OCI-LY3 (cell line): ENCODE results near the gene CD99L2.

Experiments
- H2AFZ ChIP-seq: fragments of 200-600, 300-600 bp; shearing (Covaris generic); 2 replicates; pipeline ENCODE4 v1.6.0; 2014; ENCODE audit warnings: antibody characterized with exemption, low read depth, low read length
- H3K27ac ChIP-seq: fragments of 200-600, 300-600 bp; sonication (generic); 2 replicates; pipeline ENCODE4 v1.5.1; 2014; ENCODE audit warnings: mild to moderate bottlenecking, low read length, moderate library complexity, mixed read lengths
- H3K27me3 ChIP-seq: fragments of 200-600, 300-600 bp; sonication (generic); 2 replicates; pipeline ENCODE4 v1.6.1; 2014; ENCODE audit warnings: low read depth, low read length, mixed read lengths
- H3K36me3 ChIP-seq: fragments of 200-600, 300-600 bp; sonication (generic); replicated peaks from 2 replicates; pipeline ENCODE3; 2014; ENCODE audit warnings: low read depth, low read length, mixed read lengths
- H3K4me1 ChIP-seq: fragments of 300-600, 200-600 bp; sonication (generic); 2 replicates; pipeline ENCODE4 v1.6.1; 2014; ENCODE audit warnings: low read length, mixed read lengths
- H3K4me2 ChIP-seq: fragments of 200-600, 300-600 bp; sonication (generic); 2 replicates; pipeline ENCODE4 v1.6.1; 2014; ENCODE audit warnings: low read length, mixed read lengths
- H3K4me3 ChIP-seq: fragments of 300-600, 200-600 bp; sonication (generic); 2 replicates; pipeline ENCODE4 v1.5.1; 2014; ENCODE audit warnings: antibody characterized with exemption, mild to moderate bottlenecking, low read length, moderate library complexity
- H3K79me2 ChIP-seq: fragments of 300-600, 200-600 bp; shearing (Covaris generic); 2 replicates; pipeline ENCODE4 v1.6.1; 2014; ENCODE audit warnings: mild to moderate bottlenecking, low read length, mixed read lengths
- H3K9ac ChIP-seq: fragments of 300-600, 200-600 bp; shearing (Covaris generic); 2 replicates; pipeline ENCODE4 v1.6.0; 2014; ENCODE audit warnings: mild to moderate bottlenecking, low read length, moderate library complexity
- H3K9me3 ChIP-seq: fragments of 200-600, 300-600 bp; shearing (Covaris generic); 2 replicates; pipeline ENCODE4 v1.6.1; 2014; ENCODE audit warnings: low read length, mixed read lengths; ENCODE audit not compliant: insufficient read depth
- H4K20me1 ChIP-seq: fragments of 200-600, 300-600 bp; sonication (generic); 2 replicates; pipeline ENCODE4 v1.6.1; 2016; ENCODE audit warnings: low read length, mixed read lengths; ENCODE audit not compliant: insufficient read depth
- CTCF ChIP-seq: fragments of 200-600, 300-600 bp; sonication (generic); IDR thresholded peaks from 2 replicates; pipeline ENCODE4 v1.5.1; 2014; ENCODE audit warnings: antibody characterized with exemption, low read length, low read depth
- EZH2phosphoT487 ChIP-seq: fragments of 200-600 bp; shearing (Covaris generic); IDR thresholded peaks from 2 replicates; pipeline ENCODE4 v1.6.1; 2018; ENCODE audit warnings: antibody characterized with exemption, mixed run types, low read depth

Gene CD99L2

GRCh38 chrX:150933945-150934350 lies 35.5 kb upstream of the CD99L2 start:
- H3K4me2 ChIP-seq, result no peak overlapping the region
- H3K79me2 ChIP-seq, result no peaks in the 10 kb centered on the region
- no peaks in the 10 kb centered on the region for H4K20me1 ChIP-seq
- H3K27me3 ChIP-seq, result peaks cover 3% of the 10 kb centered on the region; the same call in 1 of the 2 replicates
- TF ChIP-seq EZH2phosphoT487 (no peak), CTCF (no peak)
- no peak overlapping the region for H3K9ac ChIP-seq
- no peak overlapping the region for H3K4me3 ChIP-seq
- H3K27ac ChIP-seq, result no peak overlapping the region
- H2AFZ ChIP-seq, result no peak overlapping the region
- H3K4me1 ChIP-seq, result no peaks in the 10 kb centered on the region
- no peaks in the 10 kb centered on the region for H3K9me3 ChIP-seq
- no peaks in the 10 kb centered on the region for H3K36me3 ChIP-seq

GRCh38 chrX:150929058-150929457 lies 30.6 kb upstream of the CD99L2 start:
- Histone ChIP-seq H3K27ac (no peak overlapping the region), H2AFZ (no peak overlapping the region), H3K79me2 (no peaks in the 10 kb centered on the region), H4K20me1 (no peaks in the 10 kb centered on the region), H3K9me3 (no peaks in the 10 kb centered on the region), H3K4me1 (no peaks in the 10 kb centered on the region), H3K9ac (no peak overlapping the region), H3K27me3 (peaks cover 3% of the 10 kb centered on the region; the same call in 1 of the 2 replicates), H3K36me3 (no peaks in the 10 kb centered on the region), H3K4me2 (no peak overlapping the region), H3K4me3 (no peak overlapping the region)
- TF ChIP-seq CTCF, result no peak
- no peak for TF ChIP-seq EZH2phosphoT487

- Histone ChIP-seq H3K9me3 (no peaks in the 10 kb centered on the region), H3K79me2 (no peaks in the 10 kb centered on the region), H3K27ac (no peak overlapping the region), H3K9ac (no peak overlapping the region), H3K27me3 (no peaks in the 10 kb centered on the region), H3K36me3 (no peaks in the 10 kb centered on the region), H2AFZ (no peak overlapping the region), H3K4me3 (no peak overlapping the region), H4K20me1 (no peaks in the 10 kb centered on the region), H3K4me1 (no peaks in the 10 kb centered on the region), H3K4me2 (no peak overlapping the region)
- TF ChIP-seq EZH2phosphoT487 (no peak), CTCF (no peak)
Observed at GRCh38 chrX:150926791-150927190, 28.3 kb upstream of the CD99L2 start.

- H3K4me2 ChIP-seq, result no peak overlapping the region
- H3K79me2 ChIP-seq, result no peaks in the 10 kb centered on the region
- no peaks in the 10 kb centered on the region for H3K4me1 ChIP-seq
- TF ChIP-seq EZH2phosphoT487 (no peak), CTCF (no peak)
- no peaks in the 10 kb centered on the region for H3K36me3 ChIP-seq
- no peak overlapping the region for H2AFZ ChIP-seq
- H4K20me1 ChIP-seq, result no peaks in the 10 kb centered on the region
- H3K27ac ChIP-seq, result no peak overlapping the region
- no peak overlapping the region for H3K4me3 ChIP-seq
- no peaks in the 10 kb centered on the region for H3K9me3 ChIP-seq
- H3K27me3 ChIP-seq, result no peaks in the 10 kb centered on the region
- H3K9ac ChIP-seq, result no peak overlapping the region
Observed at GRCh38 chrX:150926304-150926703, 27.8 kb upstream of the CD99L2 start.
